Immature natural killer cell (primary cell): ENCODE results near the gene ZBTB16. TPM values are rescaled to one million over a fixed set of nuclear protein-coding genes. Genes with fewer than 3 reads are reported as not detected.

Experiments used
- DNase-seq, 3 donors: peaks; one replicate each; pipeline ENCODE4 v3.0.0; 2022; ENCODE audit warnings: mixed read lengths in 1 of 3
- H3K27ac Mint-ChIP-seq, 6 donors: one replicate each; pipeline ENCODE4 v1.8.0; 2020; ENCODE audit warnings: mixed read lengths in 6 of 6, mild to moderate bottlenecking in 5 of 6, inconsistent platforms in 4 of 6, moderate library complexity in 3 of 6
- H3K27me3 Mint-ChIP-seq, 3 donors: one replicate each; pipeline ENCODE4 v1.8.0; 2020 to 2021; ENCODE audit warnings: low read depth in 3 of 3, mild to moderate bottlenecking in 3 of 3, mixed read lengths in 3 of 3, moderate library complexity in 3 of 3, inconsistent platforms in 1 of 3
- H3K36me3 Mint-ChIP-seq, 3 donors: one replicate each; pipeline ENCODE4 v1.8.0; 2020; ENCODE audit warnings: mixed read lengths in 3 of 3, inconsistent platforms in 2 of 3, mild to moderate bottlenecking in 2 of 3
- H3K4me1 Mint-ChIP-seq, 2 donors: one replicate each; pipeline ENCODE4 v1.8.0; 2020; ENCODE audit warnings: inconsistent platforms in 2 of 2, mild to moderate bottlenecking in 2 of 2, mixed read lengths in 2 of 2, moderate library complexity in 1 of 2
- H3K4me3 Mint-ChIP-seq, 5 donors: one replicate each; pipeline ENCODE4 v1.8.0; 2020; ENCODE audit warnings: mild to moderate bottlenecking in 5 of 5, mixed read lengths in 5 of 5, inconsistent platforms in 3 of 5, moderate library complexity in 3 of 5
- H3K9me3 Mint-ChIP-seq, 6 donors: one replicate each; pipeline ENCODE4 v1.8.0; 2020; ENCODE audit warnings: mild to moderate bottlenecking in 6 of 6, mixed read lengths in 6 of 6, inconsistent platforms in 4 of 6, moderate library complexity in 3 of 6
- polyA plus RNA-seq, 3 donors: library from polyadenylated mRNA; unstranded; fragments of 300-500 nt; fragmentation: Illumina TruSeq; gene quantifications; one replicate each; pipeline ENCODE4 v1.2.3, GENCODE V29; 2021

Gene ZBTB16
- polyA plus RNA-seq, 3 donors from 2014 or later, result 90.4 to 197 (median 92.5) TPM

DNA sequence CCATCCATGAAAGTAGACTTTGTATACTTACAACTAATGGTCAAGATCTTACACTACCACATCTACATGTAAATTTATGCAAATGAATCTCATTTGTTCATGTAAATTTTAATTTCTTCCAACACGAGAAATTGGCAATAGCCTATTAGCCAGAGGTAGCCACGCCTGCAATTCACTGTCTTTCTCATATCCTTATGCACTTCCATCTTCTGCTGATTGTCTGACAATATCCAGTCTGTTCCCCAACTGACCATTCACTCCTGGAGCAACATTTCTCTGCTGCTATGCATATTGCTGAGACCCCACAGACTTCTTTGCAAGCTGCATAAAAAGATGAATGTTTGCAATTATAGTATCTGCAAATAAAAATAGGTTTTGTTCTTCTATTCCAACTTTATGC, 239.2 kb downstream of the ZBTB16 start:
- no peak for DNase-seq
- Mint-ChIP-seq H3K36me3 (no peaks in the 10 kb centered on the region), H3K4me1 (no peaks in the 10 kb centered on the region), H3K4me3 (no peak overlapping the region), H3K27me3 (peaks cover 2 to 14% (median 5%) of the 10 kb centered on the region in 3 donors), H3K9me3 (peaks cover 0 to 3% (median 0%) of the 10 kb centered on the region in 6 donors), H3K27ac (no peak overlapping the region)

Other genes starting within 250 kb of the ZBTB16 start
- 100 to 1,000 TPM; 121 to 185 (median 122) TPM for gene USP28, start 184.1 kb upstream of the ZBTB16 start, polyA plus RNA-seq
- gene HTR3B, start 154.9 kb upstream of the ZBTB16 start, polyA plus RNA-seq, result not detected
- not detected for gene HTR3A, start 84.6 kb upstream of the ZBTB16 start, polyA plus RNA-seq
- 1 to 10 TPM in 1 of 3 donors, under 1 TPM in 1, not detected in 1; 0.68 to 1.0 TPM for gene NNMT, start 236.7 kb downstream of the ZBTB16 start, polyA plus RNA-seq